PC-9 (cell line): Measurements from ENCODE around the gene POP4. TPM values are rescaled to one million over a fixed set of nuclear protein-coding genes. Genes with fewer than 3 reads are reported as not detected.

Experiments used
- BruUV-seq: library from RNA; stranded (reverse); fragments of 400-500 nt; replicated peaks from 2 replicates; lab custom pipeline; 2021; lab: Mats Ljungman, UMichigan
- CTCF ChIA-PET: fragments of 300-600 bp; sonication (Branson Sonifier 250); formaldehyde crosslinking; loops from one replicate; lab custom pipeline; 2022; ENCODE audit warnings: antibody characterized with exemption; lab: Charles Lee
- POLR2A ChIA-PET: fragments of 300-600 bp; sonication (Branson Sonifier 250); formaldehyde crosslinking; loops from one replicate; lab custom pipeline; 2022; ENCODE audit warnings: antibody characterized with exemption; ENCODE audit not compliant: unreplicated experiment; lab: Charles Lee
- DNase-seq, 2 experiments: peaks; one replicate each; pipeline versions ENCODE4 v3.0.0 to v3.0.0-alpha.2; 2015 to 2022; ENCODE audit warnings: mixed read lengths in 1 of 2
- H2AFZ ChIP-seq: fragments of 200-600 bp; sonication (generic); 2 replicates; pipeline ENCODE4 v1.8.1; 2017; ENCODE audit warnings: antibody characterized with exemption
- H3F3A ChIP-seq: fragments of 200-600 bp; sonication (generic); 2 replicates; pipeline ENCODE4 v1.8.1; 2017; ENCODE audit warnings: antibody characterized with exemption, mild to moderate bottlenecking, low read depth; ENCODE audit not compliant: insufficient read depth
- H3K27ac ChIP-seq: fragments of 200-600 bp; sonication (generic); 2 replicates; pipeline ENCODE4 v1.6.1; 2016; ENCODE audit warnings: mixed run types
- H3K27me3 ChIP-seq: fragments of 200-600 bp; sonication (generic); 2 replicates; pipeline ENCODE4 v1.6.1; 2016; ENCODE audit warnings: low read depth, mixed run types; ENCODE audit not compliant: insufficient read depth
- H3K36me3 ChIP-seq: fragments of 200-600 bp; sonication (generic); 2 replicates; pipeline ENCODE4 v1.6.1; 2016; ENCODE audit warnings: low read depth, mixed run types
- H3K4me1 ChIP-seq: fragments of 200-600 bp; sonication (generic); replicated peaks from 2 replicates; pipeline ENCODE4 v1.6.1; 2016; ENCODE audit warnings: mixed run types; ENCODE audit not compliant: insufficient read depth
- H3K4me2 ChIP-seq: fragments of 200-600 bp; sonication (generic); 2 replicates; pipeline ENCODE4 v1.6.1; 2017; ENCODE audit warnings: mixed run types
- H3K4me3 ChIP-seq: fragments of 200-600 bp; sonication (generic); 2 replicates; pipeline ENCODE4 v1.6.1; 2016; ENCODE audit warnings: mixed run types
- H3K79me2 ChIP-seq: fragments of 200-600 bp; sonication (generic); 2 replicates; pipeline ENCODE4 v1.6.1; 2017; ENCODE audit warnings: low read depth, mixed run types
- H3K9me2 ChIP-seq: fragments of 200-600 bp; sonication (generic); 2 replicates; pipeline ENCODE4 v1.8.1; 2017; ENCODE audit warnings: mild to moderate bottlenecking; ENCODE audit not compliant: insufficient read depth
- H3K9me3 ChIP-seq: fragments of 200-600 bp; sonication (generic); 2 replicates; pipeline ENCODE4 v1.8.1; 2016; ENCODE audit warnings: low read depth; ENCODE audit not compliant: insufficient read depth
- H4K20me1 ChIP-seq: fragments of 200-600 bp; sonication (generic); 2 replicates; pipeline ENCODE4 v1.8.1; 2017; ENCODE audit not compliant: insufficient read depth
- EZH2 ChIP-seq: fragments of 200-600 bp; sonication (generic); IDR thresholded peaks from 2 replicates; pipeline ENCODE4 v1.8.0; 2017; ENCODE audit warnings: antibody characterized with exemption, low read depth
- intact Hi-C: fragments of 100-400 bp; cut with micrococcal nuclease; formaldehyde crosslinking; loops from one replicate; pipeline ENCODE4 v1.10.0; 2022; ENCODE audit not compliant: unreplicated experiment
- total RNA-seq: library from RNA; stranded (reverse); gene quantifications from 2 replicates; pipeline ENCODE4 v1.2.3, GENCODE V29; 2021
- TF ChIP-seq, protein P1 (sequence below): fragments of 200-600 bp; sonication (generic); conservative IDR thresholded peaks from 2 replicates; pipeline ENCODE4 v1.6.1; 2017; ENCODE audit warnings: mixed run types, antibody characterized with exemption, mild to moderate bottlenecking, moderate library complexity

Gene POP4
- total RNA-seq, 1 experiment from 2014 or later: 66.6 TPM

DNA sequence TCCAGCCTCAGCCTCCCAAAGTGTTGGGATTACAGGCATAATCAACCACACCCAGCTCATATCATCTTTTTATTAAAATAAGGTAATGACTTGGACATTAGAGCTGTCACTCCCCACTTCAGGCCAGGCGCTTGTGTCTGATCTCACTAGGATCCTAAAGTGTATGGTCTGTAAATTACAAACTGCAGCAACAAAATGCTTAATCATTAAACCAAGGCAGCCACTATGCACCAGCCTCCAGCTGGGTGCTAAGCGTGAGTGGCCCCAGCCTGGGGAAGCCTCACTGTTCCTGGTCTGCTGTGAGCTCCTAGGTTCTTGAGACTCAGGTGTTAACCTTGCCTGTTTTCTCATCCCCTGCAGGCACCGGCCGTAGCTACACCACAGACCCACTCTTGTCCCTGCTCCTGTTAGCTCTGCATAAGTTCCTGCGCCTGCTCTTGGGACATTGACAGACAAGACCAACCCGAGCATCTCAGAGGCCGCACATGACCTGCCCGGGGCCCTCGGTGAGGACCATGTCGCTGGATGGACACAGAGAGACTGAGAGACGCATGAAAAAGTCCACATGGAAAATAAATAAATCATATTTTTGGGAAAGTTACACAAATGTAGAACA is 42.5 kb upstream of the POP4 start:
- Histone ChIP-seq H4K20me1 (no peaks in the 10 kb centered on the region), H3K79me2 (no peaks in the 10 kb centered on the region), H3K27me3 (peaks cover 66% of the 10 kb centered on the region), H3K4me3 (no peak overlapping the region), H3K27ac (no peak overlapping the region), H3K4me2 (no peak overlapping the region), H3K36me3 (no peaks in the 10 kb centered on the region), H2AFZ (no peak overlapping the region), H3K4me1 (no peaks in the 10 kb centered on the region), H3F3A (no peaks in the 10 kb centered on the region), H3K9me2 (no peaks in the 10 kb centered on the region), H3K9me3 (no peaks in the 10 kb centered on the region)
- no peak for TF ChIP-seq EZH2
- TF ChIP-seq, protein P1, sequence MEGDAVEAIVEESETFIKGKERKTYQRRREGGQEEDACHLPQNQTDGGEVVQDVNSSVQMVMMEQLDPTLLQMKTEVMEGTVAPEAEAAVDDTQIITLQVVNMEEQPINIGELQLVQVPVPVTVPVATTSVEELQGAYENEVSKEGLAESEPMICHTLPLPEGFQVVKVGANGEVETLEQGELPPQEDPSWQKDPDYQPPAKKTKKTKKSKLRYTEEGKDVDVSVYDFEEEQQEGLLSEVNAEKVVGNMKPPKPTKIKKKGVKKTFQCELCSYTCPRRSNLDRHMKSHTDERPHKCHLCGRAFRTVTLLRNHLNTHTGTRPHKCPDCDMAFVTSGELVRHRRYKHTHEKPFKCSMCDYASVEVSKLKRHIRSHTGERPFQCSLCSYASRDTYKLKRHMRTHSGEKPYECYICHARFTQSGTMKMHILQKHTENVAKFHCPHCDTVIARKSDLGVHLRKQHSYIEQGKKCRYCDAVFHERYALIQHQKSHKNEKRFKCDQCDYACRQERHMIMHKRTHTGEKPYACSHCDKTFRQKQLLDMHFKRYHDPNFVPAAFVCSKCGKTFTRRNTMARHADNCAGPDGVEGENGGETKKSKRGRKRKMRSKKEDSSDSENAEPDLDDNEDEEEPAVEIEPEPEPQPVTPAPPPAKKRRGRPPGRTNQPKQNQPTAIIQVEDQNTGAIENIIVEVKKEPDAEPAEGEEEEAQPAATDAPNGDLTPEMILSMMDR: no peak
- ChIA-PET POLR2A (no interaction called here), CTCF (no interaction called here)
- DNase-seq: no peak
- intact Hi-C loops: no loop called here
- no TSS peak for BruUV-seq

DNA sequence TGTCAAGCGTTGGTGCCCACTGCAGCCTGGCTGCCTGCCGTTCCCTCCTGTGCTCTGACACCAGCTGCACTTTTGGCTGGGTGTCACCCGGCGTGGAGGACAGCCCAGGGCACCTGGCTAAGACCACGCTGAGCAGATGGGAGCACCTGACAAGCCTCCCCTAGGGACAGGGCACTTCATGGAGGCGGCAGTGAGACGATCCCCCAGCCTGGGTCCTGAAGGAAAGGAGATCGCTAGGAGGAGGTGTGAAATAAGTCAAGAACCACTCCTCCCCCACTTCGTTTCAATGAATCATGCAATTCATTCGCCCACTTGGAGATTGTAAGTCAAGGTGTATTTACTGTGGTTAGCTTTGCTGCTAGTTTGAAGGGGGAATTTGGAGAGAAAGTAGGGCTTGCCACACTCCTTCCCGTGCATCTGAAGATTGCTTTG is 41.5 kb upstream of the POP4 start:
- H3K27me3 ChIP-seq: peaks cover 74% of the 10 kb centered on the region
- ChIA-PET POLR2A (no interaction called here), CTCF (no interaction called here)
- no peaks in the 10 kb centered on the region for H3K36me3 ChIP-seq
- H2AFZ ChIP-seq: no peak overlapping the region
- no peaks in the 10 kb centered on the region for H3K9me2 ChIP-seq
- H3K4me3 ChIP-seq: no peak overlapping the region
- no peak overlapping the region for H3K4me2 ChIP-seq
- no peaks in the 10 kb centered on the region for H3K79me2 ChIP-seq
- H3F3A ChIP-seq: no peaks in the 10 kb centered on the region
- no peak for TF ChIP-seq EZH2
- TF ChIP-seq, protein P1: no peak
- no peaks in the 10 kb centered on the region for H4K20me1 ChIP-seq
- no peaks in the 10 kb centered on the region for H3K4me1 ChIP-seq
- no peak for DNase-seq
- no peak overlapping the region for H3K27ac ChIP-seq
- intact Hi-C loops: no loop called here
- BruUV-seq: no TSS peak
- H3K9me3 ChIP-seq: no peaks in the 10 kb centered on the region

DNA sequence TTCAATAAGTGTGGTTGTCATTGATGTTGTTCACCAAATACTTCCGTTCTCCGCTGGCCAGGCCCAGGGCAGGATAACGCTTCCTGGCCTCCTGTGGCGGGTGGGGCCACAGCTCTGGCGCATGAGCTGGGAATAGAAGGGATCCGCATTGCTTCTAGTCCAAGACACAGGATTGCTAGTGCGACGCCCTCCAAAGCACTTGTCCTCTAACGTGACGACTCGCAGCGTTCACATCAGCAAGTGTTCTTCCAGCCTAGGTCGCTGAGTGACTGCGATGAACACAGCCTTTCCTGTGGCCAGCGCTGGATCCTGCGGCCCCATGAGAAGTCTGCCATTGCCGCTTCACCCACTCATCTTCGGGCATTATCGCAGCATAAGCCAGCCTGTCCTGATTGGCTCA is 40.9 kb upstream of the POP4 start:
- peaks cover 76% of the 10 kb centered on the region for H3K27me3 ChIP-seq
- no peaks in the 10 kb centered on the region for H3K9me3 ChIP-seq
- H3K27ac ChIP-seq: no peak overlapping the region
- intact Hi-C loops: no loop called here
- no peaks in the 10 kb centered on the region for H3K9me2 ChIP-seq
- H3K79me2 ChIP-seq: no peaks in the 10 kb centered on the region
- no TSS peak for BruUV-seq
- no peak for DNase-seq
- H3F3A ChIP-seq: no peaks in the 10 kb centered on the region
- no peaks in the 10 kb centered on the region for H3K36me3 ChIP-seq
- no peak for TF ChIP-seq EZH2
- TF ChIP-seq, protein P1: no peak
- ChIA-PET POLR2A (no interaction called here), CTCF (no interaction called here)
- no peaks in the 10 kb centered on the region for H4K20me1 ChIP-seq
- H3K4me2 ChIP-seq: no peak overlapping the region
- H3K4me1 ChIP-seq: no peaks in the 10 kb centered on the region
- H2AFZ ChIP-seq: no peak overlapping the region
- H3K4me3 ChIP-seq: no peak overlapping the region
